HG03175 (cell line): ENCODE results near the gene ADA.
A peak's percentile ranks its signal among the peaks of the same experiment; 100 is the strongest.
"Not testable (repeated sequence)": the region's sequence is repeated elsewhere in the genome, so short reads cannot be mapped to it uniquely, and the experiment has no call there.

Source experiments
- ATAC-seq: cut with Tn5 transposase; IDR thresholded peaks from one replicate; pipeline ENCODE4 v1.9.1; 2021; ENCODE audit warnings: mild to moderate bottlenecking, moderate library complexity; ENCODE audit not compliant: unreplicated experiment

Gene ADA

GRCh38 chr20:44601236-44601671, 50.2 kb downstream of the ADA start:
- no peak for ATAC-seq

- ATAC-seq, result no peak
Observed at GRCh38 chr20:44600758-44601201, 50.7 kb downstream of the ADA start.

- no peak for ATAC-seq
Observed at GRCh38 chr20:44600301-44600700, 51.2 kb downstream of the ADA start.

- ATAC-seq, result no peak
Observed at GRCh38 chr20:44599715-44600114, 51.8 kb downstream of the ADA start.

- no peak for ATAC-seq
Observed at GRCh38 chr20:44598423-44599305, 52.8 kb downstream of the ADA start.

- ATAC-seq, result no peak
Observed at GRCh38 chr20:44597930-44598329, 53.6 kb downstream of the ADA start.

- no peak for ATAC-seq
Observed at GRCh38 chr20:44597516-44597915, 54.0 kb downstream of the ADA start.

- no peak for ATAC-seq
Observed at GRCh38 chr20:44596876-44597275, 54.6 kb downstream of the ADA start.

GRCh38 chr20:44596010-44596409, 55.5 kb downstream of the ADA start:
- no peak for ATAC-seq

- no peak for ATAC-seq
Observed at GRCh38 chr20:44594730-44595129, 56.8 kb downstream of the ADA start.

GRCh38 chr20:44593751-44594150, 57.7 kb downstream of the ADA start:
- ATAC-seq, result no peak

GRCh38 chr20:44592366-44592765, 59.1 kb downstream of the ADA start:
- no peak for ATAC-seq

GRCh38 chr20:44590980-44591778, 60.3 kb downstream of the ADA start:
- no peak for ATAC-seq

- no peak for ATAC-seq
Observed at GRCh38 chr20:44589537-44589936, 62.0 kb downstream of the ADA start.

- ATAC-seq, result not testable (repeated sequence)
Observed at GRCh38 chr20:44588321-44588720, 63.2 kb downstream of the ADA start.

- ATAC-seq, result no peak
Observed at GRCh38 chr20:44587035-44587980, 64.2 kb downstream of the ADA start.

- peak; percentile 80 for ATAC-seq
Observed at GRCh38 chr20:44586289-44586911, 65.1 kb downstream of the ADA start.

- ATAC-seq, result no peak
Observed at GRCh38 chr20:44585057-44585963, 66.2 kb downstream of the ADA start.

GRCh38 chr20:44584162-44584561, 67.3 kb downstream of the ADA start:
- no peak for ATAC-seq
